Measurements from ENCODE around the gene DROSHA. TPM values are rescaled to one million over a fixed set of nuclear protein-coding genes. Genes with fewer than 3 reads are reported as not detected.

Gene DROSHA
- total RNA-seq, 1 experiment from 2014 or later: 73.5 TPM

DNA sequence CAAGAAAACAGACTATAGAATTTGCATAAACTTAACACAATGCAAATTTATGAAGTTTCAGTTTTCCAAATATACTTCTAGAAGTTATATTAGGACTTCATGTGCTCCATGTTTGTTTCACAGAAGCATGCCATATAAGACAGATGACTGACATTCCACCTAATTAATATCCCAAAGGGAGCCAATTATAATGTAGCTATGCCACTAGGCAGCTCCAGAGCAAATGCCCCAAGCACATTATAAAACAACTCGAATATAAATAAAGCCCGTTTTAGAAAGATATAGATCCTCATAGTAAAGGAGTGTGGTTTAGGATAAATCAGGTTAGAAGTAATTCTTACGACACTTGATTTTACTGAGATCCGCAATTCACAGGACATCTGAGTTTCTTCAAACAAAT, 8.9 kb downstream of the DROSHA start:
- TF ChIP-seq EZH2 (IDR thresholded peaks at IDR 0.05) (no peak), CBX3 (IDR thresholded peaks at IDR 0.05; ENCODE audit: low read depth) (no peak), SP1 (IDR thresholded peaks at IDR 0.05; ENCODE audit: low read depth) (no peak), SRF (IDR thresholded peaks at IDR 0.05; ENCODE audit: low read depth) (no peak)
- RAD21 ChIA-PET (ENCODE audit: low non-redundant PET in 1 of 2, low total read pairs in 2 of 2, uncharacterized antibody in 2 of 2, unreplicated experiment in 2 of 2): no interaction called here
- no TSS peak for BruUV-seq (replicated peaks)
- no peaks in the 10 kb centered on the region for H3K9me2 ChIP-seq (ENCODE audit: insufficient read depth)
- H3K9ac ChIP-seq (ENCODE audit: low read length): no peak overlapping the region
- peaks cover 42 to 43% of the 10 kb centered on the region in 2 experiments; a peak in 3 of 4 replicates for H3K36me3 ChIP-seq (ENCODE audit: control insufficient read depth in 1 of 2, insufficient read depth in 2 of 2, low read length in 2 of 2)
- H4K20me1 ChIP-seq (ENCODE audit: insufficient read depth): no peaks in the 10 kb centered on the region
- DNase-seq (ENCODE audit: low read depth, low spot score): no peak
- no peak for ATAC-seq
- H3K4me2 ChIP-seq (ENCODE audit: low read length): no peak overlapping the region
- peaks cover 24% of the 10 kb centered on the region for H3K79me2 ChIP-seq (ENCODE audit: insufficient read depth, low read length)
- intact Hi-C loops (cut with micrococcal nuclease): no loop called here
- no peak overlapping the region for H3K4me3 ChIP-seq (replicated peaks in 1 of 2; ENCODE audit: low read depth in 1 of 2, low read length in 2 of 2)
- H3K27me3 ChIP-seq (ENCODE audit: insufficient read depth, low read length): no peaks in the 10 kb centered on the region
- CTCF ChIA-PET: no interaction called here
- no peak overlapping the region for H3K27ac ChIP-seq (ENCODE audit: low read depth, low read length)
- H3K4me1 ChIP-seq (ENCODE audit: control insufficient read depth in 1 of 2, insufficient read depth in 2 of 2, low read length in 2 of 2): no peaks in the 10 kb centered on the region
- H2AFZ ChIP-seq (ENCODE audit: low read depth, low read length, poor library complexity, severe bottlenecking): no peak overlapping the region
- POLR2A ChIA-PET: no interaction called here
- H3K9me3 ChIP-seq (ENCODE audit: control insufficient read depth in 1 of 2, insufficient read depth in 1 of 2, low read depth in 1 of 2, low read length in 2 of 2): no peaks in the 10 kb centered on the region

DNA sequence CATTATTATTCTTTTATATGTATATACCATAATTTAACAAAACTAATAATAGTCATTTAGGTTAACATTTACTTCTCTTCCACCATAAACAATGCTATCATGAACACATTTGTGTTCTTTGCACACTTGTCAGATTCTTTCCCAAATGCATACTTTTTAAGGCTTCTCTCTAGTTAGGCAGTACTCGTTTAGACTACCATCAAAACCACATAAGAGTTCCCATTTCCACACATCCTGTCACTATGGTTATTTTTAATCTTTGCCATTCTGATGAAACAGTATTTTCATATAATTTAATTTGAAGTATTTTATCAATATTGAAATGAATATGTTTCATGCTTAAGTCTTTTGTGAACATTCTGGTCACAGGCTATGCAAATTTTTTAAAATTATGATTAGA, 15.1 kb downstream of the DROSHA start:
- Histone ChIP-seq H3K9me2 (ENCODE audit: insufficient read depth) (no peaks in the 10 kb centered on the region), H3K4me1 (ENCODE audit: control insufficient read depth in 1 of 2, insufficient read depth in 2 of 2, low read length in 2 of 2) (no peaks in the 10 kb centered on the region), H3K27me3 (ENCODE audit: insufficient read depth, low read length) (no peaks in the 10 kb centered on the region), H3K79me2 (ENCODE audit: insufficient read depth, low read length) (peaks cover 3% of the 10 kb centered on the region; the same call in 1 of the 2 replicates), H3K4me2 (ENCODE audit: low read length) (no peak overlapping the region), H3K27ac (ENCODE audit: low read depth, low read length) (no peak overlapping the region), H4K20me1 (ENCODE audit: insufficient read depth) (no peaks in the 10 kb centered on the region), H3K4me3 (replicated peaks in 1 of 2; ENCODE audit: low read depth in 1 of 2, low read length in 2 of 2) (no peak overlapping the region), H3K36me3 (ENCODE audit: control insufficient read depth in 1 of 2, insufficient read depth in 2 of 2, low read length in 2 of 2) (peaks cover 23 to 32% of the 10 kb centered on the region in 2 experiments; a peak in 3 of 4 replicates), H2AFZ (ENCODE audit: low read depth, low read length, poor library complexity, severe bottlenecking) (no peak overlapping the region), H3K9me3 (ENCODE audit: control insufficient read depth in 1 of 2, insufficient read depth in 1 of 2, low read depth in 1 of 2, low read length in 2 of 2) (no peaks in the 10 kb centered on the region), H3K9ac (ENCODE audit: low read length) (no peak overlapping the region)
- RAD21 ChIA-PET (ENCODE audit: low non-redundant PET in 1 of 2, low total read pairs in 2 of 2, uncharacterized antibody in 2 of 2, unreplicated experiment in 2 of 2): no interaction called here
- no TSS peak for BruUV-seq (replicated peaks)
- POLR2A ChIA-PET: no interaction called here
- CTCF ChIA-PET: no interaction called here
- ATAC-seq (no peak), DNase-seq (ENCODE audit: low read depth, low spot score) (no peak)
- intact Hi-C loops (cut with micrococcal nuclease): no loop called here
- no peak for TF ChIP-seq SP1 (IDR thresholded peaks at IDR 0.05; ENCODE audit: low read depth)
- TF ChIP-seq, protein P1, sequence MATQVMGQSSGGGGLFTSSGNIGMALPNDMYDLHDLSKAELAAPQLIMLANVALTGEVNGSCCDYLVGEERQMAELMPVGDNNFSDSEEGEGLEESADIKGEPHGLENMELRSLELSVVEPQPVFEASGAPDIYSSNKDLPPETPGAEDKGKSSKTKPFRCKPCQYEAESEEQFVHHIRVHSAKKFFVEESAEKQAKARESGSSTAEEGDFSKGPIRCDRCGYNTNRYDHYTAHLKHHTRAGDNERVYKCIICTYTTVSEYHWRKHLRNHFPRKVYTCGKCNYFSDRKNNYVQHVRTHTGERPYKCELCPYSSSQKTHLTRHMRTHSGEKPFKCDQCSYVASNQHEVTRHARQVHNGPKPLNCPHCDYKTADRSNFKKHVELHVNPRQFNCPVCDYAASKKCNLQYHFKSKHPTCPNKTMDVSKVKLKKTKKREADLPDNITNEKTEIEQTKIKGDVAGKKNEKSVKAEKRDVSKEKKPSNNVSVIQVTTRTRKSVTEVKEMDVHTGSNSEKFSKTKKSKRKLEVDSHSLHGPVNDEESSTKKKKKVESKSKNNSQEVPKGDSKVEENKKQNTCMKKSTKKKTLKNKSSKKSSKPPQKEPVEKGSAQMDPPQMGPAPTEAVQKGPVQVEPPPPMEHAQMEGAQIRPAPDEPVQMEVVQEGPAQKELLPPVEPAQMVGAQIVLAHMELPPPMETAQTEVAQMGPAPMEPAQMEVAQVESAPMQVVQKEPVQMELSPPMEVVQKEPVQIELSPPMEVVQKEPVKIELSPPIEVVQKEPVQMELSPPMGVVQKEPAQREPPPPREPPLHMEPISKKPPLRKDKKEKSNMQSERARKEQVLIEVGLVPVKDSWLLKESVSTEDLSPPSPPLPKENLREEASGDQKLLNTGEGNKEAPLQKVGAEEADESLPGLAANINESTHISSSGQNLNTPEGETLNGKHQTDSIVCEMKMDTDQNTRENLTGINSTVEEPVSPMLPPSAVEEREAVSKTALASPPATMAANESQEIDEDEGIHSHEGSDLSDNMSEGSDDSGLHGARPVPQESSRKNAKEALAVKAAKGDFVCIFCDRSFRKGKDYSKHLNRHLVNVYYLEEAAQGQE (IDR thresholded peaks at IDR 0.05; ENCODE audit: low read depth): no peak
- TF ChIP-seq YY1 (IDR thresholded peaks at IDR 0.05; ENCODE audit: extremely low read depth, insufficient replicate concordance, low read depth, low read length): no peak
- no peak for TF ChIP-seq RAD21 (IDR thresholded peaks at IDR 0.05; ENCODE audit: low read depth)
